Activated T-cell treated with anti-CD3 and anti-CD28 coated beads, Interleukin-2, amount 50 U/mL, for 1 hour (primary cell): Measurements from ENCODE around the gene LRRC25.
A peak's percentile ranks its signal among the peaks of the same experiment; 100 is the strongest.

ENCODE experiments used
- DNase-seq: peaks from one replicate; pipeline ENCODE4 v3.0.0-alpha.2; 2020

Gene LRRC25

DNA sequence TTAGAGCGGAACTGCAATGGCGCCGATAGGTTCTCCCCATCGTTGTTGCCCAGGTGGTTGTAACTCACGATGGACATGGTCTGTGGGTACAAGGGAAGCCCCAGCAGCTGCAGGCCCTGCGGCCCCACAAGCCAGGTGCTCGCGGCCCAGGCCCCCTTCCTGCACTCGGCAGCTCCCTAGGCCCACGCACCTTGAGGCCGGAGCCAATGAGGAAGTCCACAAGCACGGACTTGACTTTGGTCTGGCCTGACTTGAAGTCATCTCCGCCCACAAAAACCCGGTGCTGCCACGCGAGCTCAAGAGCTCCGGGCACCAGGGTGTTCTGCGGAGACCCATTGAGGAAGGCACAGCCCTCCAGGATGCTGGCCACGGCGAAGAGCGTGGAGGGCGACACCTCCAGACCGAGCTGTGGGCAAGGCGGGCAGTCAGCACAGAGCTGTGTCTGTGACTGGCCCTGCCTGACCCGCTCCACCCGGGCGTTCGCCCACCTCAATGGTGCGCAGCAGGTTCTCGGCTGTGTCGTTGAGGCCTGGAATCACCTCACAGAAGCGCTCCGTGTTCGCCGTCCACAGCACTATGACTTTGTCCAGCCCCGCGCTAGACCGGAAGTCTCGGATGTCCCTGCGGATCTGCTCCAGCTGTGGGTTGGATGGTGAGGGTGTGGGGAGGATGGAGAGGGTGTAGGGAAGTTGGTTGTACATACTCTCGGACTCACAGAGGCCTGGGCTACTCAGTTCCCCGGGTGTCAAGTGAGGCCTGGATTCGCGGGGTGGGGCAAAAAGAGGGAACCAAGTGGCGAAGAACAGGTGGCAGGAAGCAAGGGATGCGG lies 38.6 kb upstream of the LRRC25 start:
- DNase-seq: no peak

DNA sequence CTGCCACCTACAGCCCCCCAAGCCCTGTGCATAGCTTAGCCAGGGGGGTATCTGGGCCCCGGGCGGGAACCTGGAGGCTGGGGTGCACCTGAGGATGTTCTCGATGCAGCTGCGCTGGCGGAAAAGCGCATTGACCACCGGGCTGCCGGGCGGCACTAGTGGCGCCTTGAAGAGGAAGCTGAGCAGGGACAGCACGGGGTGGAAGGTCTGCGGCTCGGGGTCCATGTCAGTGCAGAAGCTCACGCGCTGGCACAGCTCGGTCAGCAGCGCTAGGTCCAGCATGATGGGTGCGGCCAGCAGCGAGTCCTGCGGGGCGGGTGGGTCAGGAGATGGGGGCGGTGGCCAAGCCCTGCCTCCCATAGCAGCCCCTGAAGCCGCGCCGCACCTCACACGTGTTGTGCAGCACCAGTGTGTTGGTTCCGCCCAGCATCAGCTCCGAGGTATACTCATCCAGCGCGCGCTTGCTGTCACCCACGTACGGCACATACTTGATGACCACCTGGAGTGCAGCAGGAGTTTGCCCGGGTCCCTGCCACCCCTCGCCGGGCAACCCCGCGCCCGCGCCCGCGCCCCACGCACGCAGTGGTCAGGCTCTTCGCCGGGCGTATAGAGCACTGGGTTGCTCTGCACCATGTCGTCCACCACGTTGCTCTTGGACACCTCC lies 37.9 kb upstream of the LRRC25 start:
- DNase-seq: no peak

DNA sequence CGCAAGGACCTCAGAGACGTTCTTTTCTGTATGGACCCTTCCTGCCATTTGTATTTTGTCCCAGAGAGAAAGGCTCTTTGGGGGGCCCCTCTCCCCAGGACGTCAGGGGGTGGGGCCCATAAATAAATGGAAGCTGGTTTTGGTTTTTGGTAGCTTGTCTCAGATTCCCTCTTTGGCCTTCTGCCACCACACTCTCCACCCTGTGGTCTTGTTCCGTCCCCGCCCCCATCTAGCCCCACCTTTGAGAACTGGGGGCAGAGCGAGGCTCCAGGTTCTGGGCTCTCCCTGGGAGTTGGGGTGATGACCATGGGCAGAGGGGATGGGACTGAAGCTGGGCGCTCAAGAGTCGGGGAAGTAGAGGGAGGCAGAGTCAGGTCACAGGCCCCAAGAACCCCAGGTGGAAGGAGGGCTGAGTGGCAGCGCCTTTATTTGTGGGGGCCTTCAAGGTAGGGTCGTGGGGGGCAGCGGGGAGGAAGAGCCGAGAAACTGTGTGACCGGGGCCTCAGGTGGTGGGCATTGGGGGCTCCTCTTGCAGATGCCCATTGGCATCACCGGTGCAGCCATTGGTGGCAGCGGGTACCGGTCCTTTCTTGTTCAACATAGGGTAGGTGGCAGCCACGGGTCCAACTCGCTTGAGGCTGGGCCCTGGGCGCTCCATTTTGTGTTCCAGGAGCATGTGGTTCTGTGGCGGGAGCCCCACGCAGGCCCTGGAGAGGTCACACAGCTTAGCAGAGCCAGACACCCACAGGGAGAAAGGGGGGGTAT lies 37.2 kb upstream of the LRRC25 start:
- DNase-seq: peak; percentile 19

DNA sequence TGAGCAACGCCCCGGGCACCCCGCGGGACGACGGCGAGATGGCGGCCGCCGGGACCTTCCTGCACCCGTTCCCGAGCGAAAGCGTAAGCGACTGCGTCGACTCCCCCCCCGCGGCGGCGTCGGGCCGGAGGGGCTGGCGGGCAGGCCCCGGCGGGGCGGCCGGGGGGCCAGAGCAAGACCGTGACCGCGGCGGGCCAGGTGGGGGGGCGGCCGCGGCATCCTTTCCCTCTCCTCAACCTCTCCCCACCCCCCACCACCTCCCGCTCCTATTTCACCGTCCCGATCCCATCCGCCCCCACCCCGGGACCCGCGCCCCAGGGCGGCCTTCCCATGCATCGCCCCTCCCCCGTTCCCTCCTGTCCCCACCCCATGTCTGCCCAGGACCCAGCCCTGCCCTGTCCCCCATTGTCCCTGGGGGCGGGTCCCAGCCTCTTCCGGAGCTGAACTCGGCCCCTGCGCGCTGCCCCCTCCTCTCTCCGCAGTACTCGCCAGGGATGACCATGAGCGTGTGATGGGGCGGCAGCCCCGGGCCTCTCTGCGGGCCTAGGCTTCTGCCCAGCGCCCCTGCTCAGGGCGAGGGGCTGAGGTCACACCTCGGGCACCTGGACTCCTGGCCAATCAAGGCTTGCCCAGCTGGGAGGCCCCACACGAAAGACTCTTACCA lies 36.4 kb upstream of the LRRC25 start:
- no peak for DNase-seq

DNA sequence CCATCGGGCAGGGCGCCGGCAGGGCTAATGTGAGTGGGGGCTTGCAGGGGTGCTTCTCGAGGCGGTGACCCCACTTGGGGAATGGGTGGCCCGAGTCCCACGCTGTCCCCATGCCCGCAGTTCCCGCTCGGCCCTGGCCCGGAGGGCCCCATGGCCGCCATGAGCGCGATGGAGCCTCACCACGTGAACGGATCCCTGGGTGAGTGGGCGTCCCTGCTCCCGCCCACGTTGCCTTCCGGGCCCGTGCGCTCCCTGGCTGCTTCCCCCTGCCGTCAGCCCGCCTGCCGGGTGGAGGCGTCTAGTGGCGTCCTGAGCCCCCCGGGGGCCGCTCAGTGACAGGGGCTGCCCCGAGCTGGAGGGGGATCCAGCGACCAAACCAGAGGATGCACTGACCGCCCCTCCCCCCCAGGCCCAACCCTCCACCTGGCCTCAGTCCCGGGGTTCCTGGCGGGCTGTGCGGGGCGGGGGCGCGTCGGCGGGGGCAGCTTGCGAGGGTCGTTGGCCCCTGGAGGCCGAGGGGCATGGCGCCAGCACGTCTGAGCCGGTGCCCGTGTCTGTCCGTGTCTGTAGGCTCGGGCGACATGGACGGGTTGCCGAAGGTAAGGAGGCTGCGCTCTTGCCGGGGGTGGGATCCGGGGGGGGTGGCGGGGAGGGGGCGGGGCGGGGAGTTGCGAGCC lies 35.7 kb upstream of the LRRC25 start:
- DNase-seq: peak; percentile 60

DNA sequence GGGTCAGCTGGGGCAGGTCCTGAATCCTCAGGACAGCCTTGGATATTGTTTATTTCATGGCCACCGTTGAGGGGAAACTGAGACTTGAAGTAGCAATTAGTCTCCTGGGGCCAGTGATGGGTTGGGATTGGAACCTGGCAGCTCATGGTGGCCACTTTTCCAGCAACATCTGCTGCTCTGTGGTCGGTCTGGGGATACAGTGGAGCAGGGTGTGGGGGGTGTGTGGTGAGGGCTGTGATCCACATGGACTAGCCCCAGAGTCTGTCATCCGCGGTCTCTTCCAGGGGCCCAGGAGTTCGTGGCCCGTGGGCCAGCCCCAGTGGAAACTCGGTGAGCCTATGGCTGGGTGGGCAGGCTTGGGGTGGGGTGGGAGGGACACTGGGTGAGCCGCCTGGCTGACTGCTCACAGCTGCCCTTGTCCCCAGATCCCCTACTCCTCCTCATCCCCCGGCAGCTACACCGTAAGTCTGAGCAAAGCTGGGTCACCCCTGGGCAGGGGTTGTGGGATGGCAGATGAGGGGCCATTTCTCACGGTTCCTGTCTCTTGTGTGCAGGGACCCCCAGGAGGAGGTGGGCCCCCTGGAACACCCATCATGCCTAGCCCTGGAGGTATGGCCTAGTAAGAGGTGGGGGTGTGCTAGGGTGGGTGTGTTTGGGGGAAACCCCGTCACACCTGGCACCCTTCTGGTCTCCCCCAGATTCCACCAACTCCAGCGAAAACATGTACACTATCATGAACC lies 35.0 kb upstream of the LRRC25 start:
- no peak for DNase-seq

DNA sequence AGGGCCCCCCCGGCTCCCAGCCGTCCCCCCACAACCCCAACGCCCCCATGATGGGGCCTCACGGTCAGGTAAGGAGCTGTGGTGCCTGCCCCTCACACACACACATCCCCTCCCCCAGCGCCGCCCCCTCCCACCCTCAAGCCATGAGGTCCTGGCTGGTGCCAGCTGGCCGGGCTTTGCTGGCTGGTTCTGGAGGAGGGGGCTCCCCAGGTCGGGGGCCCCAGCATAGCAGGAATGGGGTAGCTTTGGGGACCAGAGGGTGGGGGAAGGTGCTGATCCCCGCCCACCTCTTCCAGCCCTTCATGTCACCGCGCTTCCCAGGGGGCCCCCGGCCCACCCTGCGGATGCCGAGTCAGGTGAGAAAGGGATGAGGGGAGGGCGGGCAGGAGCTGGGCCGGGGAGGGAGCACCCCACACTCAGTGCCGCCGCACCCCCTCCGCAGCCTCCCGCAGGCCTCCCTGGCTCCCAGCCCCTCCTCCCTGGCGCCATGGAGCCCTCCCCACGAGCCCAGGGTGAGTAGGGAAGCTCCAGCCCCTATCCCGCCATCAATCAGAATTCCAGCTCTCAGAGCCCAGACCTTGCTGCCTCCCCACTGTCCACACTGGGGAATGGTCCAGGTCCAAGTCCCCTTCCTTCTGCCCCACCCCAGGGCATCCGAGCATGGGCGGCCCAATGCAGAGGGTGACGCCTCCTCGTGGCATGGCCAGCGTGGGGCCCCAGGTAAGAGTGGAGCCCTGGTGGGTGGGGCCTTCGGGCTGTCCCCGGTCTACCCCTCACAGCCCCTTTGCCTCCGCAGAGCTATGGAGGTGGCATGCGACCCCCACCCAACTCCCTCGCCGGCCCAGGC lies 34.2 kb upstream of the LRRC25 start:
- DNase-seq: peak; percentile 18

DNA sequence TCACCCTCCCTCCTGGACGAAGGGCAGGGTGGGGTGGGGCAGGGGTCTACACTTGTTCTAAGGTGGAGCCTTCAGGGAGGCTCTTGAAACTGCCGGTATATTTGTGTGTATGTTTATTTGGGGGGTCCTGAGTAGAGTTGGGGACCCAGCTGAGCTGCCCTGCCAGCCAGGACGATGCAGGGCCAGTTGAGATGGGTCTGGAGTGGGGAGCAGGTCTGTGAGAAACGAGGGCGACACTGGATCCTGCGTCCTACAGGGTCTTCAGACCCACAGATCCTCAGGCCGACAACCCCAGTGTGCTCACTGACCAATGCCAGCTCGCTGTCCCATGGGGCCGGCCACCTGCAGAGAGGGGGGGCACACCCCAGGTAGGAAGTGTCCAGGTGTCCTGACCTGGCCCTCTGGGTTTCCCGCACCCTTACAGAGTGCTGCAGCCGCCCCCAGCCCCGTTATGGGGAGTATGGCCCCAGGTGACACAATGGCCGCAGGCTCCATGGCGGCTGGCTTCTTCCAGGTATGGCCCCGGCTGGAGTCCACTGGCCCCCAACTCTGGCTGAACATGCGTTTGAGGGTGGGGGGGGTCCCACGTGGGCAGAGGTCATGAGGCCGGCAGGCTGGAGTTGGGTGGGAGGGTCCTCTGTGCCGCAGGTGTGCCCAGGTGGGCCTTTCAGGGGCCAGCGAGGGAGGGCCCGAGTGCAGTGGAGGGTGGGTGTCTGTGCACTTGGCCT lies 33.2 kb upstream of the LRRC25 start:
- peak; percentile 16 for DNase-seq

DNA sequence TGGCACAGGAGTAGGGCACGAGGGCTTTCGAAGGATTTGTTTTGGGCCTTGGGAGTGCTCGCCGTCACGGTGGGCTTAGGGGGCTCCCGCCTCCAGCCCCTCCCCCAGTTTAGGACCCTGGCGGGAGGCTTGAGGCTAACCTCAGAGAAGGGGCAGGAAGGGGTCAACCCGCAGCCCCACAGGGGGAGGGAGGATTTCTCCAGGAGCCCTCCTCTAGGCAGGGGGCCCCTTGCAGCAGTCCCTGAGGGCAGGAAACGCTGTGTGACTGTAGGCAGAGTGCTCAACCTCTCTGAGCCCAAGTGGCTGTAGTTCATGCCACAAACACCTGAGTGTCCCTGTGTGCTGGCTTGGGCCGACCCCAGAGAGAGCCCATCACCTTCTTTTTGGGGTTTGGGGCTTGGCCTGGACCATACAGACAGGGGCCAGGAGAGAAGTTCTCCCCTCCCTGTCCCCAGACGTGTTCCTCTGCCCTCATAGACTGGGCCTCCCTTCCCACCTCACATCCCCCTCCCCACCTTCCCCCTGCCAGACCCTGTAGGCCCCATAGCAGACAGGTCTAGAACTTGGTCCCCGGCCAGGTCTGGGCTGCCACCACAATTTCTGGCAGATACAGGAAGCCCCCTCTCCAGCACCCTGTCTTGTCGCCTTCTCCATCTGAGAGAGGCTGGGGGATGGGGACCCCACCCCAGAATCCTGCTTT lies 32.4 kb upstream of the LRRC25 start:
- DNase-seq: no peak

DNA sequence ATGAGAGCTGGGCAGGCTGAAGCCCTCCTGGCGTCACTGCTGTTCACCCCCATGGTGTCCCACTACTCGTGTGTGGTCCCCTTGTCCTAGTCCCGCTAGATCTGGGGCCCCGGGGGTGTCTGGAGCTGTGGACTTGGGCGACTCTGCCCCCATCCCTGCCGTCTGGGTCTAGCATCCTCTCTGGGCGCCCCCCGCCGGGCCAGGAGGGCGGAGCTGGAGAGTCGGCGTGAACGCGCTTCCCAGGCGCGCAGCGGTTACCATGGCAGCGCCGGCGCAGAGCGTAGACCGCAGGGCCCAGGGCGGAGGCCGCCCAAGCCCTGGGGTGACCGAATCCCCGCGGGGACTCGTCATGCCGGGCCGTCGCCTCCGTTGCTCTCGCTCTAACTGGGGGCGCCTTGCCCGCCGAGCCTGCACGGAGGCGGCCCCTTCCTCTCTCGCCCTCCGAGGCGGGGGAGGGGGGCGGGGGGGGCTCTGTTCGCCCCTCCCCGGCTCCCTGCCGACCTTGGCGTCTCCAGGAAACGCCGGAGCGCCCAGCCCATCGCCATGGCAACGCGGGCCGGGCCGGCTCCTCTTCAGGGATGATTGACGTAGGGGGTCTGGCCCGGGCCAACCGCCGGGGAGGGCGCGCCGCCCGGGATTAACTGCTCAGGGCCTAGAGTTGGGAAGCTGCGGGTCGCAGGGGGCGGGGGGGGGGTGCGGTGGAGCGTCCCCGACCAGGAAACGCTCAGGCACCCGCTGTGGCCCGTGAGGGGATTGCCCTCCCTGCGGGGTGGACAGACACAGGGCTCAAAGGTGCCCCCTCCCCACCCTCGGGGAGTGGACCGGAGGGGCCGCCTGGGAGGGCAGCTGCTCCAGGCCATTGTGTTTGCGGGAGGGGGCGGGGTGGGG lies 31.6 kb upstream of the LRRC25 start:
- DNase-seq: peak; percentile 89

DNA sequence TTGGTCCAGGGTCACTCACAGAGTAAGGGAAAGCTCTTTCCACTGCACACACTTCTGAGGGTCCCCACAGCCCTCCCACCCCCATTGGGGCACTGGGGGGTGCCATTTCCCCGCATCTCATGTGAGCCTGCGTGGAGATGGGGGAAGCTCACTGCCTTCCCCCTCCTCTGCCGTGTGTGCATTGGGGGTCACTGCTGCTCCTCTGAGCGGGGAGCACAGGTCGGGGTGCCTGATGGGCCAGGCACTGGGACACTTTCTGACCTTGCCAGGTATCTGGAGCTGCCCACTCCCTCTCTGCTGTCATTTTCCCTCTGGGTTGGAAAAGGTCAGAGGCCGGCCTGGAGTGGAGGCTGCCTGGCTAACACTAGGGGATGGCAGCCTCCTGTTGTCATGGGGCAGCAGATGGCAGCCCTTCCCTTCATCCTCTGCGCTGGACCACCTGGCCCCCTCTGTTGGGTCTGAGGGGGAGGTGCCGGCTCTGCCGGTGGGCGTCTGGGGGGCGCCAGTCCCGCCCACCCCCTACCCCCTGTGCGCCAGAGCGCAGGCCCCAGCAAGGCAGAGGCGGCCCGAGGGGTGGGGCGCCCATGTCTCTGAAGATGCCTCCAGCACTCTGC lies 30.9 kb upstream of the LRRC25 start:
- no peak for DNase-seq

DNA sequence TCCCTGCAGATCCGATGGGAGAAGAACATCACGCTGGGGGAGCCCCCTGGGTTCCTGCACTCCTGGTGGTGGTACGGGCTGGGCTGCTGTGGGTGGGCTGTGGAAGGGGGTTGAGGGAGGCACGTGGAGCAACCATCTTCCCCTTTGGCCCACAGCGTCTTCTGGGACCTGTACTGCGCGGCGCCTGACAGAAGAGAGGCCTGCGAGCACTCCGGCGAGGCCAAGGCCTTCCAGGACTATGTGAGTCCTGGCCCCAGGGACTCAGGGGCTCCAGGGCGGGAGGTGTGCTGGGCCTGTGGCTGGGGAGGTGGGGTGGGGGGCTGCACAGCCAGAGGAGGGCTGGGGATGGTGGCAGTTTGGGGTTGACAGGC lies 30.3 kb upstream of the LRRC25 start:
- DNase-seq: no peak

DNA sequence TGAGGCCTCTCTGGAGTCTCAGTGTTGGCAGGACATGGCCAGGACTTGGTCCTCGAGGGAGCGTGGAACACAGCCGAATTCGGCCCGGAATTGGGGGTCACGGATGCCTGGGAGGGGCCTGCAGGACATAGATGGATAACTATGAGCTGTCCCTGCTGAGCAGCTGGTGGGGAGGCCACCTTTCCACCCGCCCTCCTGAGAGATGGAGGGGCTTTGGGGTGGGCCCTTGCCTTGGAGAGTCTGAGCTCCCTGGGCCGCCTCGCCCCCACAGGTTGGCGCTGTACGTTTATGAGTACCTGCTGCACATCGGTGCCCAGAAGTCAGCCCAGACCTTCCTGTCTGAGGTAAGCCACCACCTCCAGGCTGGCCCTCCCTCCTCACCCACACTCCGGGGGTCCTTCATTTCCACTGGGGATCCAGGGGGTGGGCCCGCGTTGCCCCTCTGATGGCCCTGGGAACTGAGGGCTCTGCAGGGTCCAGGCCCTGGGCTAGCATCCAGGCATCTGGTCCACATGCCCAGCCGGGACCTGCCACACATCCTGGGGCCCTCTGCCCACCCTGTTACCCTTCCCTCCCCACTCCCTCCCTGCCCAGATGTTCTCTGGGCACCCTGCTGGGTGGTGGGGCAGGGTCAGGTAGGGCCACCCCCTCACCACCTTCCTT lies 29.8 kb upstream of the LRRC25 start:
- no peak for DNase-seq

DNA sequence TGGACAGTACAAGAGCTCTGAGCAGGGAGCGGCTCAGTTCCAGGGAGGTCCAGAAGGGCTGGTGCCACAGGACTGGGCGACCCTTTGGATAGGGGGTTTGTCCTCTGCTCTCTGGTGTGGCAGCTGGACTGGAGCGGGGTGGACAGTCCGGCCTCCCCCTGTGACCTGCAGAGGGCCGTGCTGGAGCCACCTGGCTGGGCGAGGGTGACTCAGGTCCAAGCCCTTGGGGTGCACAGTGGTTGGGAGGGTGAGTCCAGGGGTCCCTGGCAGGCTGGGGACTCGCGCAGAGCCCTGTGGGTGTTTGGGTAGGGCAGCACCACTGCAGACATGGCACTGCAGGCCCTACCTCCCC lies 29.0 kb upstream of the LRRC25 start:
- no peak for DNase-seq

DNA sequence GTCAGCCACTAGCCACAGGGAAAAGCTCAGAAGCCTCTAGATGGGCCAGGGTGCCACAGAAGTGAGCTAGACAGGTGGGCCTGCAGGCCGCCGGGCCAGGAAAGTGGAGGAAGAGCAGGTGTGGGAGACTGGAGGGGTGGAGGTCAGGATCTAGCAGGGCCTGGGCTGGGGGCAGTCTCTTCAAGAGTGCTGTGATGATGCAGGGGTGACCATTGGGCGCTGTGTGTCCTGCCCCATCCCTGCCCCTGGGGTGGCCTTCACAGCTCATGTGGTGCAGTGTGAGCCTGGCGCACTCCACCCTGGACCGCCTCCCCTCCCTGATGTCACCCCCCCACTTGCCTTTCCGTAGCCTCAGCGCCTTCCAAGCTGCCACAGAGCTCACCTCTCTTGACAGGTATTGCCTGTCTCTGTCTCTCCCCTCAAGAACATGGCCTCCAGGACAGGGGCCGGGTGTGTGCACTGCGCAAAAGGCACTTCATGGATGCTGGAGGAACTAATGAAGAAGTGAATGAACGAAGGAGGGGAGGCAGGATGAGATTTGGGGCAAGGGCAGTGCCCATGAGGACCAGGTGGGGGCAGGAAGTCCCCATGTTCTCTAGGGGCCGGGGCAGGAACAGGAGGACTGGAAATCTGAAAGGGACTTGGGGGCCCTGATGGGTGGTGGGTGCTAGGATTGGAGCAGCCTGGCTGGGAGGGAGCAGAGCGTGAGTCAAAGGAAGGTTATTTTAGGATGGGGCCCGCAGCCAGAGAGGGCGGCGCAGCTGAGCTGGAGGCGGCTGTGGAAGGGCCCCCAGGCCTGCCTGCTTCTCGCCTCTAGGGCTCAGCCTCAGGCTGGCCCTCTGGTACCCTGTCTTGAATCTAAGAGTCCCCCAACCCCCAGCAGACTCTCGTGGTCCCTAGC lies 28.3 kb upstream of the LRRC25 start:
- no peak for DNase-seq

DNA sequence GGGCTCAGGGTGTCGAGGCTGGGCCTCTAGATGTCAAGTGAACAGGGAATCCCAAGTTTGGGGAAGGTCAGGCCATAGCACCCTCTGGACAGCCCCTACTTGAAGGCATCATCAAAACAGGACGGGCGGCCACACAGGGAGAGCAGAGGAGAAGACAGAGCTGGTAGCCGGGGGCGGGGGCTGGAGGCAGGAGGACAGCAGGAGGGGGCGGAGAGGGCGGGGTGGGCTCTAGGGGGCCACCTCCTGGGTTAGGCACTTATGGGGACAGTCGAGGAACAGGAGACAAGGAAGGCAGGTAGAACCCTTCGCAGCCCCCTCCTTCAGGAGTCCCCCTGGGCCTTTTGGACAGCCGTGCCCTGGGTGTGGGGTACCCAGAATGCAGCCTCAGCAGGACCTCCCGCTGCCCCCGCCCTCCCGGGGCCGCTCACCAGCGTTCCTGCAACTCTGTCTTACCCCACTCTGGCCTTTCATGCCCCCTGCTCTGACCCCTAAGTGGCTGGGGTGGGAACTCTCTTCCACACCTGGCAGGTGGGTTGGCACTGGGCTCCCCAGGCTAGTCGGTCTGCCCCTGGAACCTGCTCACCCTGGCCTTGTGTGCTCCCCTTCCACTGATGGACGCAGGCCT lies 27.6 kb upstream of the LRRC25 start:
- DNase-seq: no peak
